NCI-H526 (cell line): ENCODE results near the gene AKR1C2.
"Not testable (repeated sequence)": the region's sequence is repeated elsewhere in the genome, so short reads cannot be mapped to it uniquely, and the experiment has no call there.

Source experiments
- DNase-seq, 2 experiments: peaks; one replicate each; lab custom pipeline; 2025; lab: John Stamatoyannopoulos, UW

Gene AKR1C2

DNA sequence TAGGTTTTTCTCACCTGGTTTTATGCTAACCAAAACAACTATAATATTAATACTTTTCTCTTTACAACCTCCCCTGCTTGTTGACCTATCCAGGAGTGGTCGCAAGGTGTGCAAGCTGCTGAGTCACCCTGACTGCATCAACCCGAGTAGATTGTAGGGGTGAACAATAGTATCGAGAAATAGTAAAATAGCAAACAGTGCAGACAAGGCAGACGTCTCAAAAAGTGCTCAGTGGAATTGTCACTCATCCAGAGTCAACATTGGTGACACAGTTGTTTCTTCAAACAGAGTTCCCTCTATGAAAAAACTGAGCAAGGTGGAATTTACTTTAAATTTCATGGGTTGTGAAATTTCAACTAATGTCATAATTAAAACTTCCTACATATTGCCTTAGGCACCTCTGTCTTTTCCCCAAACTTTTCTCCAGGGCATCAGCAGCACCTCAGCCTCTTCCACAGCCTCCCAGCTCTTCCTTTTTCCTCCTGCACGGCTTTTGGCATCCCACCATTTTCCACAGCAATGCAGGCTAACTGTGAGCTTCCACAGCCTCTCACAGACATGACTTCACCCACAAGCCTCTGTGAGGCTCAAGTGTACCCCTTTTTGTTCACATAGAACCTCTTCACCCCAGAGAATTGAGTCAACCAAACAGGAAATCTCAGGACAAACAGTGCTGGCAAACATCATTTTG lies 46.6 kb downstream of the AKR1C2 start:
- not testable (repeated sequence) for DNase-seq

DNA sequence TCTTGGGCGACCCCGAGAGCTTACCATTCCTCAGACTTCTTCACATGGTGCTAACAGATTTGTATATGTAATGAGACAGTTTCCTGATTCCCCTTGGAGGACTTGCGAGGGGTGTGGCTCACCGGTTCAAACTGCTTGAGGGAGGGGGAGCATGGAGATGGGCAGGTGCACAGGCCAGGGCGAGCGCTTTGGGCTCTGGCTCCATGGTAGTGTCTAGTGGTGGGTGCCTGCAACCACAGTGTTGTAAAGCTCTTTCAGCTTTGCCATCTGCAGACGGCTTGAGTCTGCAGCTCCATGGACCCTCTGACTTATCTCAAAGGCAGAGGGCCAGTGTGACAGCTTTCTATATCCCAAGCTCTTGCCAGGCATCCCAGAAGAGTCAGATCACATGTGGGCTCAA lies 47.6 kb downstream of the AKR1C2 start:
- not testable (repeated sequence) for DNase-seq

DNA sequence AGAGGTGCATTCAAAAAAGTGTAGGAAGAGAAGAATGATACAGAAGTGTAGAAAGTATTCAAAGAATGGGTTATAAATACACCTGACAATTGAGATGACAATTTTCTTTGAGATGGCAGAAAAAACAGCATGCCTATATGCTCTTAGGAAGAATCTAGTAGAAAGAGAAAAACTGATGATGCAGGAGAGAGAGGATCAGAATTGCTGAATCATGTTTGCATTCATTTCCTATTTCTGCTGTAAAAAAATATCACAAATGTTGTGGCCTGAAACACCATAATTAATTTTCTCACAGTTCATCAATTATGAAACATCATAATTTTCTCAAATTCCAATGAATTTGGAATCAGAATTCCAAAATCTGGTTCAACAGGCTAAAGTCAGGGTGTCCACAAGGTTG lies 50.3 kb downstream of the AKR1C2 start:
- no peak for DNase-seq

DNA sequence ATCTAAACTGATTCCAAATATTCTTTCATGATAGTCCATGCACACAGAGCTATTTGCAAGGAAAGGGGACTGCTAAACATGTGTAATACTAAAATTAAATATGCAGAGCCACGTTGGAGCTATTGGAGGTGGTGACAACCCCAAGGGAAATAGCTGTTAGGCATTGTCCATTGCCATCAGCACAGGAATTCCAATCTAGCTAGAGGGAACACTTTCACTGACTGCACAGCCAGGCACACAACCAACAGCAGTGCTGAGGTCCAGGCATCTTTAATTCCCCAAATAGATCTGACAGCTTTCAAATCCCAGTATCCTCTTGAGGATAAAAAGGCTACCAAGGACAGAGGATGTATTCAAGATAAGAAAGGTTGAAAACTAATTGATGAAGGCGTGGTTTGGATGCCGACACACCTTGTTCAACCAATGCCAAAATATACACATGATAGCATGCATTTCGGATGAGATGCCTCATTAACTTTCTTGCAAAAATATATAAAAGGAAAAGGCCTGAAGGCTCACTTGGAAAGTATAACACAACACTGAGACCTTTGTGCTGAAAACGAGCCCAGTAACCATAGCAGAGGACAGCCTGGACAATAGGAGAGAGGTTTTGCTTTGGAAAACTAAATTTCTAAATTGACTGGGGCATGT lies 52.0 kb downstream of the AKR1C2 start:
- not testable (repeated sequence) for DNase-seq

DNA sequence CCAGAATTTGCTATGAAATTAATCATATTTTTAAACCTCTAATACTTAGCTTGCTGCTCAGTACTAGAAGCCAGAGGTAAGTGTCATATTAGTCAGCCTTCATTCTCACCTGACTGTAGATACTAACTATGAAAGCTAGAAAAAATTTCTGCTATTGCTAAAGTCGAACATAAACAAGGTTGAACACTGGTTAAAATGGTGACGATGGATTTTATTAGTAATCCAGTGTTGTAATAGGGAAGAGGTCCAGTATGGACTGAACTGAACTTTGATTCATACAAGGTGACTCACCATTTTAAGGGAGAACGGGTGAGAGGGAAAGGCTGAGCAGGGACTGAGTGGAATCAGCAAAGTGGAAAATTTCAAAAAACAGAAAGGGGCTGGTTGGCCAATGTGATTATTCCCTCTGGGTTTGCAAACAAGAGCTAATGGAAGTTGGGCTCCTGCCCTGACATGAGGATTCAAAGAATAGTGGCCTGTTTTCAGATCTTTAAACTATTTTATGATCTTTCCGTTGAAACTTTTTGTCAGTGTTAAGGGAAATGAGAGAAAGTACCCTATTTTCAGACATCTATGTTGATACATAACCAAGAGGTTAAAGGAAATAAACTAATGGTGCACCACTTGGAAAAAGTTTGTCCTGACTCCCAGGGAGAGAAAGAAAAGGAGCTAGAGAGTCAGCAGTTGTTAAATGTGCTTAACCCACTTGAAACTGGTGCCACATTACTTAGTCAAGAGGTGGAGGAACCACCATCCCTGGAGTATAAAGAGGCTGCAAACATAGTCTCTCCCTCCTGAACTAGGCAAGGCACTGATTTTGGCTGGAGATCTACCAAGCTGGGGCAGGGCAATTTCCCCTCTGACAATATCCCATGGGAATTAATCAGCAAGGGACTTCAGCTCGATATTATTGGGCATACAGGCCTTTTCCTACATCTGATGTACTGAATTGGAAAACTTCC lies 55.7 kb downstream of the AKR1C2 start:
- no peak for DNase-seq

DNA sequence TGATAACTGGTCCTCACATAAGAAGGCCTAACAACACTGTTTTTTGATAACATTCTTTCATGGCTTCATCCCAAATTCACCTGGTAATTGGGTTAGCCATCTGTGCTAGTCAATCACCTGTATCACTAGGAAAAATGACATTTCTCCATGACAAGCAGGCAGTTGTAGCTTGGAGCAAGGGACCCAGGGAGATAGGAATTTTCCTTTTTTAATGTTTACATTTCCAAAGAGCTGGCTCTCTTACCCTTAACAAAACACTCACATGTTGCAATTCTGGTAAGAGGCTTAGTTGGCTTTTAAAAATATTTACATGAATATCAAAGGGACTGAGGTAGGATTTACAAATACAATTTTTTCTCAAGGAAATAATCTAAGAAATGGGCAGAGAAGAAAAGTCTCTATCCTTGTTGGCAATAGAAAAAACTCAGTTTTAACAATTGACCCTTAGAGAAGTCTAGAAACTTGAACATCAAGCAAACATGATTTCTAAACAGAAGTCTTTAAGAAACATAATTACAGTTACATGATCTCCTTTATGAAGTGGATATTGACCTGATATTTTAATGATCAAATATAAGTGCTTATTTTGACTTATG lies 56.5 kb downstream of the AKR1C2 start:
- no peak for DNase-seq

DNA sequence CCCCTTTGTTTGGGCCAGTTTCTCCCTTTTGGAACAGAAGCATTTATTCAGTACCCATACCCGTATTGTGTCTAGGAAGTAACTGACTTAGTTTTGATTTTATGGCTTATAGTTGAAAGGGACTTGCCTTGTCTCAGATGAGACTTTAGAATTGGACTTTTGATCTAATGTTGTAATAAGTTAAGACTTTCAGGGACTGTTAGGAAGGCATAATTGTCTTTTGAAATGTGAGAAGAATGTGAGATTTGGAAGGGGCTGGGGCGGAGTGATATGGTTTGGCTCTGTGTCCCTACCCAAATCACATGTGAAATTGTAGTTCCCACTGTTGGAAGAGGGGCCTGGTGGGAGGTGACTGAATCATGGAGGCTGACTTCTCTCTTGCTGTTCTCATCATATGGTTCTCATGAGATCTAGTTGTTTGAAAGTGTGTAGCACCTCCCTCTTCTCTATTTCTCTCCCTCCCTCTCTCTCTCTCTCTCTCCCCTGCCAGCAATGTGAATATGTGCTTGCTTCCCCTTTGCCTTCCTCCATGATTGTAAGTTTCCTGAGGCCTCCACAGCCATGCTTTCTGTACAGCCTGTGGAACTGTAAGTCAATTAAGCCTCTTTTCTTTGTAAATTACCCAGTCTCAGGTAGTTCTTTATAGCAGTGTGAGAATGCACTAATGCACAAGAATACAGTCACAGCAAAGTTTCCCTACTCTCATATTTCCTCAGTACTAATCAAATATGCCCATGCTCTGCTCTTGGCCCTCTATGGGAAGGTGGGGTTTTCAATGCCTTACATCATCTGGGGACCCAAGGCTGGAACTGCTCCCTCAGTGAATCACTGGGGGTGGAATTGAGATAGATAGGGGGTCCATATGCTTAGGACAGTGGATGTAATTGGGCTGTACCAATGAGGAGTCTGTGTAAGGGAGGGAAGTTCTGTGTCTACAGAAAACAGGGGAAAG lies 57.6 kb downstream of the AKR1C2 start:
- no peak for DNase-seq

DNA sequence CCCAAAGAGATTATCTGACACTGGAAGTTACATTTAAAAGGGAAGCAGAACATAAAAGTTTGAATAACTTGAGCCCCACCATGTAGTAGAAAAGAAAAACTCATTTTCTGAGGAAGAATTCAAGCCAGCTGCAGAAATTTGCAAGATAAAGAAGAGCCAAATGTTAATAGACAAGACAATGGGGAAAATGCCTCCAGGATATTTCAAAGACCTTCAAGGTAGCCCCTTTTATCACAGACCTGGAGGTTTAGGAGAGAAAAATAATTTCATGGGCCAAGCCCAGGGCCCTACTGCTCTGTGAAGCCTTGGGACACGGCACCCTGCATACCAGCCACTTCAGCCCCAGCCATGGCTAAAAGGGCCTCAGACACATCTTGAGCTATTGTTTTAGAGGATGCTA lies 58.8 kb downstream of the AKR1C2 start:
- no peak for DNase-seq

DNA sequence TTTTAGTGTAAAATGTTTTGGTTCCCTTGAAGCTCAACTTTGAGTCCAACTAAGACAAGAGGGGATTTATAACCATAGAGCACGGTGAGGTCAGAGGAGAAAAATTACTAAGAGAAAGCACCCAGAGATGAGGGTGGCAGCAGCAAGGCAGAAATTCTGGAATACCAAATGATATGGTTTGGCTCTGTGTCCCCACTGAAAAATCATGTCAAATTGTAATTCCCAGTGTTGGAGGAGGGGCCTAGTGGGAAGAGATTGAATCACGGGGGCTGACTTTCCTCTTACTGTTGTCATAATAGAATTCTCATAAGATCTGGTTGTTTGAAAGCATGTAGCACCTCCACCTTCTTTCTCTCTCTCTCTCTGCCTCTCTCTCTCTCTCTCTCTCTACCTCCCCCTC lies 59.8 kb downstream of the AKR1C2 start:
- DNase-seq: no peak

DNA sequence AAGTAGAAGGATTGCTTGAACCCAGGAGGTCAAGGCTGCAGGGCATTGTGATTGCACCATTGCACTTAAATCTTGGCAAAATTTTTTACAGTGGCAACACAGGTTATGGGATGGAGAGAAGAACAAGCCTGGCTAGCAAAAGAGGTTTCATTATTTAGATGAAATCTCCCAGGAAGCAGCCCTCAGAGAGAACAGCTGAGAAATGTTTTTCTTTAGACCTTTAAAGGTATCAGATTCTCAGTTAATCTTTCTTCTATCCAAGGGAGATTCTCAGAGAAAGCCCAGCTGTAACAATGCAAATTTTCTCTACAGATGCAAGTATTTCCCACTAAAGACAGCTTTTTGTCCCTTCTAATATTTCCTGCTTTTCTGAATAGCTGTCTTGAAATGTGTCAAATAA lies 60.2 kb downstream of the AKR1C2 start:
- not testable (repeated sequence) for DNase-seq

DNA sequence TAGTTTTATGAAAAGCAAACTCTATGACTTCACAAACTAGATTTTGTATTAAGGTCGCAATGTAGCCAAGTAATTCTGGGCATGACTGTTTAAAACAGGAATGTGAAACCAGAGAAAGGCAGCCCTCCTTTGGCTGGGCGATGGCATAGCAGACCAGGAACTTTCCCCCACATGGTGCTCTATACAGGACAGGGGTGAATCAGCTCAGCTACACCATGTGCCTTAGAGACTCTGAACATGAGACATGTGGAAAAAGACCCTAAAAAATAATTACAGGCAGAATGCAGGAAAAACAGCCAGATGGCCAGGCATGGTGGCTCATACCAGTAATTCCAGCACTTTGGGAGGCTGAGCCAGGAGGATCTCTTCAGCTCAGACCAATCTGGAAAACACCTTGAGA lies 60.7 kb downstream of the AKR1C2 start:
- not testable (repeated sequence) for DNase-seq

DNA sequence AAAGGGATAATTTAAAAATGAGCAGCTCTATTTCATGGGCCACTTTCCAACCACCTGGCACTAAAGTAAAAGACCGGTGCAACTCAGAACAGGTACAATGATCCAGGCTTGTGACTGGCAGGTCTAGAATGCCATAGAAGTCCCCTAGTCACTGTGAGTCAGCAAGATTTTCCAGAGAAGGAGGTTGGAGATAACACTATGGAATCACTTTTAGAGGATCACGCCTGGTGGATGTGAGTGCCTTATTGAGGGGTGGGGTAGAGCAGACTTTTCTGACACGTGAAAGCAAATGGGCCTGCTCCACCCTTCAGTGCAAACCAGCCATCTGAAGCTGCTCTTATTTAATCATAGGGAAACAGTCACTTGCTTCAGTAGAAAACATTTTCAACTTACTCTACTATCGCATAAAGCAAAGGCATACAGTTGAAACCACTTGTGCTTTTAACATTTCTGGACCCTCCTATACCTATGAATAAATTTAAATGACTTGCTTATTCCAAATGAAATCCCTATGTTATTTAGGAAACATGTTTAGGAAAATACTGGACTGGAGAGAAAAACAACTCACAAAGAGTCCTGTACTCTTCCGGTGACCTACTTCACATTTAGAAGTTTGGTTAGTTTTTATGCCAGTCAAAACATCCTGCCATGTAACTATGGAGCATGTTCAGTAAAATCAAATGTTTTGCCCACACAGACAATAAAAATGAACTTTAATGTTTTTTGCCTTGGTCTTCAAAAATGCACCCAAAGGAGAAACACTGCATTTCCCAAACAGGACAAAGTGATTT lies 61.9 kb downstream of the AKR1C2 start:
- no peak for DNase-seq

DNA sequence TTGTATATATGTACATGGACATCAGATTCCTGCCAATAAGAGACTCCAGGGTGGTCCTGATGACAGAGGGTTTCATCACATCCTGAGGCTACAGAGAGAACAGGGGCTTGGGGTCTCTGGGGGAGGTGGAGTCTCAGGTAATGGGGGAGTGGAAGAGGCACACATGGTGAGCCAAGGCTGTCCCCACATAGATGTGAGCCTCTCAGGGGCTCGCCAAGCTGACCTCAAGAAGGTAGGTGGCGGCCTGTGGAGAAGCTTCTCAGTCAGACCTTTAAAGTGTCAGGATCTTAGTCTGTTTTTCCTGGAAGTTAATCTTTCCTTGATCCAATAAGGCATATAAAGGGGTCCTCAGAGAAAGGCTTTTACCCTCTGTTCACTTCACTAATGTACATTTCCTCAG lies 62.7 kb downstream of the AKR1C2 start:
- DNase-seq: not testable (repeated sequence)

DNA sequence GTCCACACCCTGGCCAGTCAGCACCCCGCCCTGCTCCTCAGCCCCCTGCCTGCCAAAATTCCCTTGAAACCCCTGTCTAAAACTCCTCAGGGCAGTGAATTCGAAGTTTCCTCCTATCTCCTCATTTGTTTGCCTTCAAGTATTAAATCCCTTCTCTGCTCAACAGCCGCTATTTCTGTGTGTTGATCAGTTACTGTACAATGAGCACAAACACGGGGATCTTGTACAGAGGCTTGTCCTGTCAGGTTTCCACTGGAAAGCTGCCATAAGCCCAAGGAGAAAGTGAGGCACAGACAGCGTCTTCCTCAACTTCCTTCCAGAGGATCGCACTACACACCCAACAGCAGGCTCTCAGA lies 63.6 kb downstream of the AKR1C2 start:
- not testable (repeated sequence) for DNase-seq

DNA sequence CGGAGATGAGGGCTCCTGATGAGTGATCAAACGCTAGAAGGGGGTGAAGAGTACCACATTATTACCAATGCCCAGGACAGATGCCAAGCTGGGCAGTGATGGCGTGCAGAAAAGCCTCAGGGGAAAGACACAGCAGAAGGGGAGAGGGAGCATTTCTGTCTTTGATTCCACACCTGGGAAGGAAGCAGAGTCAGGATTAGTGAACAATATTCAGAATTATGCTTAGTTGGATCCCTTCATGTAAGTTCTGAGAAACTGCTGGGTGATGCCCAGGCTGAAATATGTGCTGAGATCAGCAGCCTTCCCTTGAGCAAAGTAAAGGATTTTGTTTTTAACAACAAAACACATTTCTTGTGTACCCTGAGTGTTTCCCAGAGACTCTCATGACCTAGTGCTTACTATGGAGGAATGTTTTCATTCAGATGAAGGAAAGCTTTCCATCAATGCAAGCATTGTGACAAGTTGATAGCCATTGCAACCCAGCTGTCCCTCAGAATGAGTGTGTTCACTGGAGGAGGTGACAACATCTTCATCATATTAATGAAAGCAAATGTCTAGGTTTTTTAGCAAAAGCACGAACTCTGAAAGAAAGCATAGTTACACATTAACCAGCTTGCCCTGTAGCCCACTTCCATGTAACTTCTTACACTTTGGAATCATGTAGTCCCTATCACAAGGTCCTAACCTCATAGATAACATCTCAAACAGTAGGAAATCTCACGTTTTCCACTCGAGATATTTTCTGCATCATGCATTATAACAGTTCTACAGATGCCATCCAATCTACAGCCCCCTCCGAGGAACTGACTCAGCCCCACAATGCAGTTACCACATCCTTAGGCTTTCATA lies 64.2 kb downstream of the AKR1C2 start:
- no peak for DNase-seq
